Measurements from ENCODE around the gene ABHD17C.

DNA sequence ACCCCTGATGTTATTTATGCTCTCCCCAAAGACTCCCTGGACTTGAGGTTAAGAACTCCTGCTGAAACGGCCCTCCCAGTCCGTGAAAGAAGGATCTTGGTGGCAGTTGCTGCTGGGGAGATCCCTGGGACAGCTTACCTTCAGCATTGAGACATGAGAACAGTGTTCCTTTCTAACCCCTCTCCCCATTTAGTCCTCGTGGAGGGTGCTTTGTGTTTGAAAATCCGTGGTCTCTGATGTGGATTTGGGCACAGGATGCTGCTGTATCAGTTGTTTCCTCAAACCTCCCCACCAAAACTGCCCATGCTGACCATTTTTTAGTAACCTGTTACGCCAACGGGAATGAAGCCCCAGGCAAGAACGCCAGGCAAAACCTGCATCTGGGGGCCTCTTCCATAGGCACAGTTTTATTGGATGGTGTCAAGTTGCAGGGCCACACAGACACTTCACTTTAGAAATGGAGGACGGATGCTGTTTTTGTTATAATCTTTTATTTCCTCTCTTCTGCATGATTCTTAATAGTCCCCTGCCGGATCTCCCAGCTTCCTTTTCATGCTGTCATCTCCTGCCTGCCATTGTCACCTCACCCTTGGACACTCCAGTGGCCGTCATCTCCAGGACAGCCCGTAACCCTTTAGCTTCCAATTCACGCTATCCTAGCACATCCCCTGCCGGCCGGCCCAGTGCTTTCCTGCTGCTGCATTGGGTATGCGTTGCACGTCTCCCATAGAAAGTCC lies 52.4 kb downstream of the ABHD17C start:
- no peak for TF ChIP-seq POLR2A (IDR thresholded peaks at IDR 0.05; ENCODE audit: low read length)
- no peak for TF ChIP-seq GATA1 (IDR thresholded peaks at IDR 0.05; ENCODE audit: low read depth, low read length)
